IPS-15b (cell line): ENCODE results near the gene TRIO.

Experiments
- H3K27me3 ChIP-seq: one replicate; pipeline ENCODE4 v1.6.1; 2013; ENCODE audit warnings: low read length; ENCODE audit not compliant: control insufficient read depth, insufficient read depth
- H3K36me3 ChIP-seq: one replicate; pipeline ENCODE4 v1.6.1; 2013; ENCODE audit warnings: low read length; ENCODE audit not compliant: control insufficient read depth, insufficient read depth
- H3K4me1 ChIP-seq: one replicate; pipeline ENCODE4 v1.6.1; 2013; ENCODE audit warnings: mild to moderate bottlenecking, low read length; ENCODE audit not compliant: control insufficient read depth, insufficient read depth
- H3K4me3 ChIP-seq: one replicate; pipeline ENCODE4 v1.5.1; 2013; ENCODE audit warnings: low read depth, low read length
- H3K9ac ChIP-seq: one replicate; pipeline ENCODE4 v1.6.1; 2013; ENCODE audit warnings: low read depth, mild to moderate bottlenecking, low read length
- H3K9me3 ChIP-seq: one replicate; pipeline ENCODE4 v1.6.1; 2013; ENCODE audit warnings: mild to moderate bottlenecking, low read length; ENCODE audit not compliant: control insufficient read depth, insufficient read depth

The TRIO gene

GRCh38 chr5:14342306-14342705, 199.2 kb downstream of the TRIO start:
- H3K36me3 ChIP-seq, result peaks cover 9% of the 10 kb centered on the region
- H3K9ac ChIP-seq, result no peak overlapping the region
- peaks cover 23% of the 10 kb centered on the region for H3K4me1 ChIP-seq
- no peaks in the 10 kb centered on the region for H3K27me3 ChIP-seq
- no peaks in the 10 kb centered on the region for H3K9me3 ChIP-seq
- H3K4me3 ChIP-seq, result no peak overlapping the region

DNA sequence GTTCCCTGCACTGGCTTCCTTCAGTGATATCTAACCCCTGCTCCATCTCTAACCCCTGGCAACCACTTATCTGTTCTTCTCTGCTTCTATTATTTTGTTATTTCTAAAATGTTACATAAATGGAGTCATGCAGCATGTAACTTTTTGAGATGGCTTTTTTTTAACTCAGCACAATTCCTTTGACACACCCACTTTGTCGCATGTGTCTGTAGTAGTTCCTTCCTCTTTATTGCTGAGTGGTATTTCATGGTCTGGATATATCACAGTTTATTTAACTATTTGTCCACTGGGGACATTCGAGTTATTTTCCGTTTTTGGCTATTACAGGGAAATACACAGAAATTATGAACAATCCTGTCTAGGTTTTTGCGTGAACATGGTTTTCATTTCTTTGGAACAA, 200.2 kb downstream of the TRIO start:
- Histone ChIP-seq H3K9me3 (no peaks in the 10 kb centered on the region), H3K4me1 (peaks cover 23% of the 10 kb centered on the region), H3K36me3 (peaks cover 9% of the 10 kb centered on the region), H3K4me3 (no peak overlapping the region), H3K27me3 (no peaks in the 10 kb centered on the region), H3K9ac (no peak overlapping the region)

- Histone ChIP-seq H3K9ac (no peak overlapping the region), H3K9me3 (no peaks in the 10 kb centered on the region), H3K27me3 (no peaks in the 10 kb centered on the region), H3K4me1 (peaks cover 4% of the 10 kb centered on the region), H3K4me3 (no peak overlapping the region), H3K36me3 (peaks cover 9% of the 10 kb centered on the region)
These were observed 204.4 kb downstream of the TRIO start for GRCh38 chr5:14347522-14347921.

- Histone ChIP-seq H3K9ac (no peak overlapping the region), H3K36me3 (peaks cover 9% of the 10 kb centered on the region), H3K27me3 (no peaks in the 10 kb centered on the region), H3K4me3 (no peak overlapping the region), H3K9me3 (no peaks in the 10 kb centered on the region), H3K4me1 (peaks cover under 1% of the 10 kb centered on the region)
These were observed 205.0 kb downstream of the TRIO start for GRCh38 chr5:14348142-14348541.

GRCh38 chr5:14349029-14349428, 205.9 kb downstream of the TRIO start:
- no peaks in the 10 kb centered on the region for H3K4me1 ChIP-seq
- no peak overlapping the region for H3K4me3 ChIP-seq
- no peaks in the 10 kb centered on the region for H3K27me3 ChIP-seq
- H3K36me3 ChIP-seq, result peaks cover 9% of the 10 kb centered on the region
- no peak overlapping the region for H3K9ac ChIP-seq
- no peaks in the 10 kb centered on the region for H3K9me3 ChIP-seq

- no peaks in the 10 kb centered on the region for H3K27me3 ChIP-seq
- no peaks in the 10 kb centered on the region for H3K9me3 ChIP-seq
- no peak overlapping the region for H3K4me3 ChIP-seq
- H3K9ac ChIP-seq, result no peak overlapping the region
- peaks cover 7% of the 10 kb centered on the region for H3K36me3 ChIP-seq
- no peaks in the 10 kb centered on the region for H3K4me1 ChIP-seq
These were observed 208.0 kb downstream of the TRIO start for GRCh38 chr5:14351086-14351661.

DNA sequence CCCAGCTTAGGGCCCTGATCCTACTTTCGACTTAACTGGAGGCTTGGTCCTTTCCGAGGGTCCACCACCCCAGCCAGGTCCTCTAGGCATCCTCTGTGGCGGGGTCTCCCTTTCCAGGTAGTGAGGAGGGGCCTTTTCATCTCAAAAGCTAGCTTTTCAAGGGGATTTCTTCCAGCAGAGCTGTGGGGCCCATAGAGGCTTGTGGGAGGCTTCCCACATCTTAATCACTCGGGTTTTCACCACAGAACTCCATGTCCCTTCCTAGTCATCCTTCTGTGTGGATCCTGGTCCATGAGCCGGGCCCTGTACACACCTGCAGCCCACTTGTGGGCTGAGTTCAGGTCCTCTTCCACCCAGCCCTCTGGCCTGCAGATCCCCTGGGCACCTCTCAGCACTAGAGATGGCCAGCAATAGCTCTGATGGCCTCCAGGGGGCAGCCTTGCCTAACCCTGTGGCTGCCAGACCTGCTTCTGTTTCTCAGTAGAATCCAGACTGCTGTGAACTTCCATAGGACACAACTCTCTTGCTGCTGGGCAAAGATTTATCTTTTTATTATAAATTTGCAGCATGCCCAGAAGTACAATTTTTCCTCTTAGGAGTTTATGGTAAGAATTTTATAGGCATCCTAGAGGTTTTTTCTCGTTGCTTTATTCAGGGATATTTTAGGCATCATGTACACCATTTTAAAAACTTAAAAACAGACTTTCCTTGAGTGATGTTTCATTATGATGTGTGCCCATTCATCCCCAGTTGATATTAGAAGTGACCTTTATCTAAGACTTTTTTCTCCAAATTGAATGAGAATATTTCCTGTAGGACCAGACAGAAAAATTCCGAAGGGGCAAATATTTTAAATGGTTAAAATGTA, 208.9 kb downstream of the TRIO start:
- no peaks in the 10 kb centered on the region for H3K36me3 ChIP-seq

GRCh38 chr5:14353726-14354474, 210.8 kb downstream of the TRIO start:
- Histone ChIP-seq H3K4me1 (peaks cover 5% of the 10 kb centered on the region), H3K27me3 (no peaks in the 10 kb centered on the region), H3K9ac (no peak overlapping the region), H3K4me3 (no peak overlapping the region), H3K36me3 (peaks cover 8% of the 10 kb centered on the region), H3K9me3 (no peaks in the 10 kb centered on the region)

More for the DNA sequence above, 208.9 kb downstream of the TRIO start:
- Histone ChIP-seq H3K4me1 (peaks cover under 1% of the 10 kb centered on the region), H3K9me3 (no peaks in the 10 kb centered on the region), H3K27me3 (no peaks in the 10 kb centered on the region), H3K9ac (no peak overlapping the region), H3K4me3 (no peak overlapping the region)

DNA sequence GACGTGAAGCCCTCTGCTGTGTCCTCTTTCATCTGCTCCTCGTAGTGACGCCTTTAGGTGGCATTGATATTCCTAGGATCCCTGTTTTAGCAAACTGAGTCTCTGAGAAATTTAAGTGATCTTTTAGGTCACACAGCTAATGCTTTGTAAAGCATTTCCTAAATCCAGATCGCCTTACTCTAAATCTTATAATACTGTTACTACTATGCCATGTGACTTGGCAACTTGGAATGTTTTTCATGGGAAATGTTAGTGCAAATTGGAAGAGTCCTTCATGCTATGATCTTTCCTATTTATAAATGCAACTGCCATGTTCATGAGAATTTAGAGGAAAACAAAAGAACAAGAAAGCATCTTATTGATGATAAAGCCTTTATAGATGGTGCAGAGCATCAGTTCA, 212.2 kb downstream of the TRIO start:
- no peaks in the 10 kb centered on the region for H3K9me3 ChIP-seq
- peaks cover 5% of the 10 kb centered on the region for H3K4me1 ChIP-seq
- H3K4me3 ChIP-seq, result no peak overlapping the region
- no peaks in the 10 kb centered on the region for H3K27me3 ChIP-seq
- peaks cover 18% of the 10 kb centered on the region for H3K36me3 ChIP-seq
- H3K9ac ChIP-seq, result no peak overlapping the region

DNA sequence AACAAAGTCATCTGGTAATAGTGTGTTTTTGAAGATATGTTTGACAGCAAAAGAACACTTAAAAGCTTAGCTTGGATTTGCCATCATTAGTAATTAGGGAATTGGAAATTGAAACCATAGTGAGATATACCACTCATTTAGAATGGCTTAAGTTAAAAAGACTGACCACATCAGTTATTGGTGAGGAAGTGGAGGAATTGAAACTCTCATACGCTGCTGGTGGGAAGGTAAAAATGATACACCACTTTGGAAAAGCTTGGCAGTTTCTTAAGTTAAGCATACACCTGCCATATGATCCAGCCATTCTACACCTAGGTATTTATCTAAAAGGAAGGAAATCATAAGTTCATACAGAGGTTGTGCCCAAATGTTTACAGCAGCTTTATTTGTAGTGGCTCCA, 213.2 kb downstream of the TRIO start:
- Histone ChIP-seq H3K9ac (no peak overlapping the region), H3K4me3 (no peak overlapping the region), H3K36me3 (peaks cover 18% of the 10 kb centered on the region), H3K9me3 (no peaks in the 10 kb centered on the region), H3K27me3 (no peaks in the 10 kb centered on the region), H3K4me1 (peaks cover 5% of the 10 kb centered on the region)

DNA sequence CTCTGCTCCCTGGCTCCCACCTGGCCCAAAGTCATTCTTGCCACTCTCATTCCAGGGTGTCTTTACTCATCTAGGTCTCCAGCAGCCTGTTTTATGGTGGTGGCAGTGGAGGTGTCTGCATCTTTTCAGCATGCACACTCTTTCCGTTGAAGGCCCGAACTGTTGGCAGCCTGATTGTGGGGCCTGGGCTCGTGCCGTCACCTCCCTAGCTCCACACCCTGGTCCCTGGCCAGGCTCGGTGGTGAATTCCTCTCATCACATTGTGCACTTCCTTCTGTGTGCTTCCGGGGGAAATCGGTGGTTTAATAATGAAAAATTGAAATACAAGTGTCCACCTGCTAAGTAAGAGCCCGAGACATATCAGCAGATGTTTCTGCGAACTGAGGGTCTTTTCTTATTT, 214.3 kb downstream of the TRIO start:
- H3K9me3 ChIP-seq, result no peaks in the 10 kb centered on the region
- H3K36me3 ChIP-seq, result peaks cover 18% of the 10 kb centered on the region
- no peak overlapping the region for H3K9ac ChIP-seq
- H3K27me3 ChIP-seq, result no peaks in the 10 kb centered on the region
- no peak overlapping the region for H3K4me3 ChIP-seq
- peaks cover 5% of the 10 kb centered on the region for H3K4me1 ChIP-seq
